HG03442 (cell line): ENCODE results near the gene UPF2.

ENCODE experiments used
- ATAC-seq: cut with Tn5 transposase; IDR thresholded peaks from one replicate; pipeline ENCODE4 v1.9.1; 2021; ENCODE audit warnings: mild to moderate bottlenecking, moderate library complexity; ENCODE audit not compliant: unreplicated experiment

Gene UPF2

GRCh38 chr10:11886851-11887250, 155.8 kb downstream of the UPF2 start:
- ATAC-seq, result no peak

- ATAC-seq, result no peak
Observed at GRCh38 chr10:11886138-11886474, 156.5 kb downstream of the UPF2 start.

GRCh38 chr10:11885437-11886137, 157.0 kb downstream of the UPF2 start:
- no peak for ATAC-seq

- ATAC-seq, result no peak
Observed at GRCh38 chr10:11884706-11885423, 157.7 kb downstream of the UPF2 start.

- ATAC-seq, result no peak
Observed at GRCh38 chr10:11882646-11883375, 159.8 kb downstream of the UPF2 start.

GRCh38 chr10:11881477-11882417, 160.9 kb downstream of the UPF2 start:
- no peak for ATAC-seq

- ATAC-seq, result no peak
Observed at GRCh38 chr10:11881030-11881476, 161.6 kb downstream of the UPF2 start.

- ATAC-seq, result no peak
Observed at GRCh38 chr10:11880151-11881029, 162.2 kb downstream of the UPF2 start.

GRCh38 chr10:11879387-11880094, 163.1 kb downstream of the UPF2 start:
- ATAC-seq, result no peak

- ATAC-seq, result no peak
Observed at GRCh38 chr10:11878776-11879175, 163.8 kb downstream of the UPF2 start.

GRCh38 chr10:11877591-11877905, 165.1 kb downstream of the UPF2 start:
- no peak for ATAC-seq

- ATAC-seq, result no peak
Observed at GRCh38 chr10:11876805-11877590, 165.6 kb downstream of the UPF2 start.

GRCh38 chr10:11876324-11876723, 166.3 kb downstream of the UPF2 start:
- no peak for ATAC-seq

- no peak for ATAC-seq
Observed at GRCh38 chr10:11875494-11876281, 166.9 kb downstream of the UPF2 start.

GRCh38 chr10:11874568-11875493, 167.8 kb downstream of the UPF2 start:
- ATAC-seq, result no peak

- no peak for ATAC-seq
Observed at GRCh38 chr10:11871466-11871865, 171.1 kb downstream of the UPF2 start.
